Choroid plexus epithelial cell (primary cell): ENCODE data around the gene ATP10A.

Experiments used
- DNase-seq: peaks from one replicate; pipeline ENCODE4 v3.0.0-alpha.2; 2010; ENCODE audit warnings: low read depth
- H3K4me3 ChIP-seq: 2 replicates; pipeline ENCODE4 v1.5.1; 2011; ENCODE audit warnings: low read depth, mild to moderate bottlenecking, control low read depth, low read length, moderate library complexity
- TF ChIP-seq, protein P1 (sequence below): conservative IDR thresholded peaks from 2 replicates; pipeline ENCODE4 v1.5.1; 2011; ENCODE audit warnings: low read depth, mild to moderate bottlenecking, control low read depth, inconsistent platforms, low read length, moderate library complexity

The ATP10A gene

DNA sequence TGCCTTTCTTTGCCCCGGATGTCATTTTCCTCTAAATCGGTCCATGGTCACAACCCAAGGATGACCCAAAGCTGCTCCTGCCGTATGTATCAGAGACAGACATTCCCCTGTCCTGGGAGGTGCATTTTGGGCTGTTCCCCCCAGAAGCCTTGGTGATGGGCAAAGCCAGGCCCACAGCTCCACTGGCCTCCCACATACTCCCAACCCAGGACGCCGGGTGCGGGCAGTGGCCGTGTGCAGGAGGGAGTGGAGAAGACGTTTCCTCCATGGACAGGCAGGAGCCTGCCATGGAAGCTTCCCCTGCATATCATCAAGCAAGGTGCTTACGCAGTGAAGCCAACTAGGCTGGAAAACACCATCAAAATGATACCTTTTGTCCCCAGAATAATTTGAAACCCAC is 175.0 kb downstream of the ATP10A start:
- no peak for DNase-seq
- H3K4me3 ChIP-seq = no peak overlapping the region
- TF ChIP-seq, protein P1, sequence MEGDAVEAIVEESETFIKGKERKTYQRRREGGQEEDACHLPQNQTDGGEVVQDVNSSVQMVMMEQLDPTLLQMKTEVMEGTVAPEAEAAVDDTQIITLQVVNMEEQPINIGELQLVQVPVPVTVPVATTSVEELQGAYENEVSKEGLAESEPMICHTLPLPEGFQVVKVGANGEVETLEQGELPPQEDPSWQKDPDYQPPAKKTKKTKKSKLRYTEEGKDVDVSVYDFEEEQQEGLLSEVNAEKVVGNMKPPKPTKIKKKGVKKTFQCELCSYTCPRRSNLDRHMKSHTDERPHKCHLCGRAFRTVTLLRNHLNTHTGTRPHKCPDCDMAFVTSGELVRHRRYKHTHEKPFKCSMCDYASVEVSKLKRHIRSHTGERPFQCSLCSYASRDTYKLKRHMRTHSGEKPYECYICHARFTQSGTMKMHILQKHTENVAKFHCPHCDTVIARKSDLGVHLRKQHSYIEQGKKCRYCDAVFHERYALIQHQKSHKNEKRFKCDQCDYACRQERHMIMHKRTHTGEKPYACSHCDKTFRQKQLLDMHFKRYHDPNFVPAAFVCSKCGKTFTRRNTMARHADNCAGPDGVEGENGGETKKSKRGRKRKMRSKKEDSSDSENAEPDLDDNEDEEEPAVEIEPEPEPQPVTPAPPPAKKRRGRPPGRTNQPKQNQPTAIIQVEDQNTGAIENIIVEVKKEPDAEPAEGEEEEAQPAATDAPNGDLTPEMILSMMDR = no peak

- H3K4me3 ChIP-seq = no peak overlapping the region
- TF ChIP-seq, protein P1 = no peak
Measured at GRCh38 chr15:25687689-25688088, 175.4 kb downstream of the ATP10A start.

DNA sequence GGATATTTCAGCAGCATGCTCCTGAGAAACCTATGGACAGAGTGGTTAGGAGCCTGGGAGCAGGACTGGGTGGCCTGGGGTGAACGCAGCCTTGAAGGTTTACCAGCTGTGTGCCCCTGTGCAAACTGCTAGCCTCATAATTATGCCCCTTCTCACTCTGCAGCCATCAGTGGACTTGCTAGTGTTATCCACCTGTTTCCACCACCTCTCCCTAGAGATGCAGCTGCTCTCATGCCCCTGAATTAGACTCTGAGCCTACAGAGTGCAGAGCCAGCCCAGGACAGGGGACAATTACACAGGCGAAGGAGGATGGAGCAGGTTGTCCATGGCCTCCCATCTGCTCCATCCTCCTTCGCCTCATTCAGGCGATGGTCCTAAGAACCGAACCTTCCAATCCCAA is 175.9 kb downstream of the ATP10A start:
- TF ChIP-seq, protein P1 = no peak

More at GRCh38 chr15:25687689-25688088, 175.4 kb downstream of the ATP10A start:
- DNase-seq = no peak

DNA sequence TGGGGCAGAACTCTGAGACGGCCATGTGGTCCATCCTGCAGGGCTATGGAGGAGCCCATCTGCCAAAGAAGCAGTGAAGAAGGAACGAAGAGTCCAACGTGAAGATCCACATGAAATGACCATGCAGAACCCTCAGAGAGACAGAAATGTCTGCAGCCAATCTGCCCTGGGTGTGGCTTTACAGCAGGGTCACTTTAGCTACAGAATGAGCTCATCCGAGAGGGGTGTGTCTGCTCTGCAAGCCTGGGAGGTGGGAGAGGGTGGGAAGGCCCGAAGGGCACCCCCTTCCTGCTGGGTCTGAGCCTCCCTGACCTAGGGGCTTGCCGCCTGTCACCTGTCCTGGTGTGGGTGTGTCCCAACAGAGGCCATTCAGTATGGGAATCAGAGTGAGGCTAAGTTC is 176.3 kb downstream of the ATP10A start:
- no peak overlapping the region for H3K4me3 ChIP-seq
- no peak for DNase-seq
- TF ChIP-seq, protein P1 = no peak

More for the DNA sequence above, 175.9 kb downstream of the ATP10A start:
- DNase-seq = no peak
- no peak overlapping the region for H3K4me3 ChIP-seq

DNA sequence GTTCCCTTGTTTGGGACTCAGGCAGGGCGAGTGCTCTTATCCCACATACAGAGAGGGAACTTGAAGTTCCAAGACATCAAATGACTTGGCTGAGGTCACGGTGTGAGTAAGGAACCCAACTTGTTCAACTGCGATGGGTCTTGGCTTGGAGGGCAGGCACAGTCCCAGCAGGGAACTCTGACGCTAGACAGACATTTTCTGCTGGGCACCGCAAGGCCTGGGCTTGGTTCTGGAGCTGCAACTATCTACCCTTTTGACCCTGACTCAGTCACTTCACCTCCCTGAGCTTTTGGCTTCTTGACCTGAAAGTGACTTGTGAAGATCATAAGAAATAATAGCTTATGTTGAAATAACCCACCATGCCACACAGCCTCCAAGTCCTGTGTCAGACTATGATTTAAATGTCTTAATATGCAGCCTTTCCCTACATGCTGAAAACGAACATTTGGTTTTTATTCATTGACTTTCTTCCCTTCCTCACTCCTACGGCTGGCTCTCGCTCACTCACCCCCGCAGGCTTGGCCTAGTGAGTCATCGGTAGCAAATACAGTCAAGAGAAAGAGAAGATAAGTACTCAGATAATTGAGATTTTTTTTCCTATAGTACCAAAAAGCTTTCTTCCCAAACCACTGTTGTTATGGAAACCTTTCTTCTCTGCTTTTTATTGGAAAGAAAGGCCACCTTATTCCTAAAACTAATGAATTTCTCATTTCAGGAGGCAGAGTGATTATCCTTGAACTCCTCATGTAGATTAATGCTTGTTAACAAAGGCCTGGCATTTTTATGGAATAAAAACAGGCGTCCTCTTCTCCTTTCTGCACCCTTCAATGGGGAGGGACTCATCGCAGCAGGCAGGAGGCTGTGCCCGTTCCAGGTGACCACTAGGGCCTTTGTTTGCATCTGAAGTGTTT is 178.4 kb downstream of the ATP10A start:
- DNase-seq = peak; percentile 42
- H3K4me3 ChIP-seq = no peak overlapping the region
- TF ChIP-seq, protein P1 = no peak

DNA sequence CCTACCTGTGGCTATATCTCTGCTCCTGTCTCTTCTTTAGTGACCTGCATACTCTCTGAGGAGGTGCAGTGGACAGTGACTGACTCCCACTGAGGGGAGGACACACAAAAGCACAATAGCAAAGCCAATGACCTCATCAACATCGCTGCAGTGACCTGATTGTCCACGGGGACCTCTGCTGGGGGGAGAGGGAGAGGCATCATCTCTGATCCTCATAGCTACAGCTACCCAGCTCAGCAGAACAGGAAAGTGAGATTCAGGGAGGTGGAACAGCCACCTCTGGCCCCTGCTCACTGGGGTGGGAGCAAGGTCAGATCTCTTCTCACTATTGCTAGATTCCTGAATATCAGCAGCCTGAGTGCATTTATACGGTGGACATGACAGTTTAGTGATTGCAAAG is 179.2 kb downstream of the ATP10A start:
- no peak for DNase-seq
- no peak overlapping the region for H3K4me3 ChIP-seq
- TF ChIP-seq, protein P1 = no peak

DNA sequence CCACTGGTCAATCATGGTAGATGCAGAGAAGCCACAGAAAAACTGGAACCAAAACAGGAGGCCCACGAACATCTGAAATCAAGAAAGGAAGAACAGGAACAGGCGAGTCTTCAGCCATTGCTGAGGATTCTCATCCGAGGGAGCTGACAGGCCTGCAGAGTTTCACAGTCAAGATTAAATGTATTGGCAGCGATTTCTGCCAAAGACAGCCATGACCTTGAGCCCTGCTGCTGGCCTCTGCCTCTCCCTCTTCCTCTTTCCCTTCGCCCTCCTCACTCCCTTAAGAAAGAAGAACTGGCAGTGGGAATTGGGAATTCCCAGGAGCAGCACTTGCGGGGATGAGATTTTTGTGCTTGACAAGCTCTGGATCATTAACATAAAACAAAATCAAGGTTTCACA is 179.7 kb downstream of the ATP10A start:
- no peak for DNase-seq
- H3K4me3 ChIP-seq = no peak overlapping the region
- TF ChIP-seq, protein P1 = no peak
